GM21526 (cell line): ENCODE results near the gene AURKA.
"Not testable (repeated sequence)": the region's sequence is repeated elsewhere in the genome, so short reads cannot be mapped to it uniquely, and the experiment has no call there.

ENCODE experiments used
- ATAC-seq: cut with Tn5 transposase; IDR thresholded peaks from one replicate; pipeline ENCODE4 v1.9.1; 2021; ENCODE audit warnings: moderate library complexity; ENCODE audit not compliant: unreplicated experiment, low FRiP score

AURKA gene

GRCh38 chr20:56360908-56361205 is 31.2 kb downstream of the AURKA start:
- no peak for ATAC-seq

- ATAC-seq, result no peak
These were observed 31.7 kb downstream of the AURKA start for GRCh38 chr20:56360133-56360907.

- ATAC-seq, result peak; percentile 23
These were observed 32.5 kb downstream of the AURKA start for GRCh38 chr20:56359212-56360132.

- peak; percentile 97 for ATAC-seq
These were observed 33.3 kb downstream of the AURKA start, which contains the start of gene FAM210B for GRCh38 chr20:56358600-56359211. FAM210B (plus strand) TSS chr20:56358974; CDS start chr20:56359006, 32 bp downstream.

- ATAC-seq, result no peak
These were observed 33.9 kb downstream of the AURKA start for GRCh38 chr20:56358070-56358469.

GRCh38 chr20:56353356-56353755 is 38.7 kb downstream of the AURKA start:
- no peak for ATAC-seq

GRCh38 chr20:56352345-56353055 is 39.5 kb downstream of the AURKA start:
- ATAC-seq, result no peak

- no peak for ATAC-seq
These were observed 41.2 kb downstream of the AURKA start for GRCh38 chr20:56350842-56351241.

GRCh38 chr20:56348746-56349145 is 43.3 kb downstream of the AURKA start:
- ATAC-seq, result no peak

- ATAC-seq, result no peak
These were observed 43.7 kb downstream of the AURKA start for GRCh38 chr20:56348305-56348693.

- ATAC-seq, result no peak
These were observed 44.2 kb downstream of the AURKA start for GRCh38 chr20:56347628-56348304.

GRCh38 chr20:56345911-56346310 is 46.1 kb downstream of the AURKA start:
- ATAC-seq, result no peak

- ATAC-seq, result no peak
These were observed 48.1 kb downstream of the AURKA start for GRCh38 chr20:56343861-56344381.

- no peak for ATAC-seq
These were observed 49.2 kb downstream of the AURKA start for GRCh38 chr20:56342783-56343182.

- ATAC-seq, result not testable (repeated sequence)
These were observed 55.3 kb downstream of the AURKA start for GRCh38 chr20:56336709-56337108.

GRCh38 chr20:56328861-56329260 is 63.2 kb downstream of the AURKA start:
- ATAC-seq, result no peak

- no peak for ATAC-seq
These were observed 67.2 kb downstream of the AURKA start for GRCh38 chr20:56324806-56325205.

- no peak for ATAC-seq
These were observed 68.4 kb downstream of the AURKA start for GRCh38 chr20:56323656-56324055.

- no peak for ATAC-seq
These were observed 68.8 kb downstream of the AURKA start for GRCh38 chr20:56323206-56323605.

GRCh38 chr20:56322681-56323080 is 69.3 kb downstream of the AURKA start:
- ATAC-seq, result no peak
